Mesenchymal stem cell (in vitro differentiated cells and primary cell): ENCODE results near the gene SLC25A45.

ENCODE experiments used
- DNase-seq: peaks from one replicate; pipeline ENCODE4 v3.0.0-alpha.2; 2013
- H2AFZ ChIP-seq: one replicate; pipeline ENCODE4 v1.6.1; 2013; ENCODE audit warnings: low read depth, mild to moderate bottlenecking, control low read depth, inconsistent platforms, low read length, moderate library complexity
- H2AK5ac ChIP-seq: 2 replicates; pipeline ENCODE4 v1.6.1; 2013; ENCODE audit warnings: low read length, moderate library complexity, mild to moderate bottlenecking, inconsistent platforms; ENCODE audit not compliant: severe bottlenecking
- H2BK120ac ChIP-seq: one replicate; pipeline ENCODE4 v1.6.1; 2013; ENCODE audit warnings: low read depth, mild to moderate bottlenecking, inconsistent platforms, low read length, moderate library complexity
- H2BK12ac ChIP-seq, 2 experiments: one replicate each; pipeline ENCODE4 v1.6.1; 2013; ENCODE audit warnings: inconsistent platforms in 2 of 2, low read length in 2 of 2, mild to moderate bottlenecking in 2 of 2, moderate library complexity in 2 of 2, control low read depth in 1 of 2
- H2BK15ac ChIP-seq: one replicate; pipeline ENCODE4 v1.6.1; 2013; ENCODE audit warnings: mild to moderate bottlenecking, low read depth, inconsistent platforms; ENCODE audit not compliant: poor library complexity, severe bottlenecking
- H2BK5ac ChIP-seq: 2 replicates; pipeline ENCODE4 v1.6.1; 2013; ENCODE audit warnings: low read depth, mild to moderate bottlenecking, low read length, control low read depth, inconsistent platforms; ENCODE audit not compliant: poor library complexity, severe bottlenecking
- H3K14ac ChIP-seq, 2 experiments: one replicate each; pipeline ENCODE4 v1.6.1; 2013; ENCODE audit warnings: inconsistent platforms in 2 of 2, low read length in 2 of 2, control low read depth in 1 of 2, mild to moderate bottlenecking in 1 of 2, moderate library complexity in 1 of 2
- H3K18ac ChIP-seq, 2 experiments: one replicate each; pipeline ENCODE4 v1.6.1; 2013; ENCODE audit warnings: inconsistent platforms in 2 of 2, low read length in 2 of 2, control low read depth in 1 of 2, low read depth in 1 of 2, mild to moderate bottlenecking in 1 of 2
- H3K23ac ChIP-seq, 2 experiments: one replicate each; pipeline ENCODE4 v1.6.1; 2013; ENCODE audit warnings: inconsistent platforms in 2 of 2, low read length in 2 of 2, mild to moderate bottlenecking in 2 of 2, moderate library complexity in 2 of 2, control low read depth in 1 of 2
- H3K27ac ChIP-seq: 2 replicates; pipeline ENCODE4 v1.5.1; 2013; ENCODE audit warnings: mild to moderate bottlenecking, moderate library complexity, low read length, control low read depth, inconsistent platforms; ENCODE audit not compliant: poor library complexity, severe bottlenecking
- H3K27me3 ChIP-seq, 2 experiments: 2 replicates each; pipeline versions ENCODE4 v1.6.1 to v1.7.0; 2013; ENCODE audit warnings: low read length in 2 of 2, mild to moderate bottlenecking in 2 of 2, moderate library complexity in 2 of 2, control low read depth in 1 of 2, inconsistent platforms in 1 of 2; ENCODE audit not compliant: control insufficient read depth in 1 of 2, insufficient read depth in 1 of 2
- H3K36me3 ChIP-seq, 2 experiments: 2 replicates each; pipeline versions ENCODE4 v1.6.1 to v1.7.0; 2013; ENCODE audit warnings: low read length in 2 of 2, control low read depth in 1 of 2, inconsistent platforms in 1 of 2, low read depth in 1 of 2, mild to moderate bottlenecking in 1 of 2; ENCODE audit not compliant: insufficient read depth in 2 of 2, control insufficient read depth in 1 of 2
- H3K4ac ChIP-seq, 2 experiments: one replicate each; pipeline ENCODE4 v1.6.1; 2013; ENCODE audit warnings: inconsistent platforms in 2 of 2, low read length in 2 of 2, mild to moderate bottlenecking in 2 of 2, moderate library complexity in 2 of 2, control low read depth in 1 of 2, low read depth in 1 of 2
- H3K4me1 ChIP-seq: 2 replicates; pipeline ENCODE4 v1.6.1; 2013; ENCODE audit warnings: low read depth, low read length, control low read depth; ENCODE audit not compliant: control insufficient read depth, insufficient read depth
- H3K4me2 ChIP-seq: 2 replicates; pipeline ENCODE4 v1.6.1; 2013; ENCODE audit warnings: low read length, mild to moderate bottlenecking, inconsistent platforms; ENCODE audit not compliant: poor library complexity, severe bottlenecking
- H3K4me3 ChIP-seq, 2 experiments: 2 replicates each; pipeline versions ENCODE4 v1.5.1 to v1.7.0; 2013; ENCODE audit warnings: low read length in 2 of 2, mild to moderate bottlenecking in 2 of 2, control low read depth in 1 of 2, low read depth in 1 of 2; ENCODE audit not compliant: insufficient read depth in 1 of 2
- H3K79me1 ChIP-seq: replicated peaks from 2 replicates; pipeline ENCODE4 v1.6.1; 2013; ENCODE audit warnings: mild to moderate bottlenecking, control low read depth, low read length, inconsistent platforms; ENCODE audit not compliant: poor library complexity, severe bottlenecking
- H3K9ac ChIP-seq: 2 replicates; pipeline ENCODE4 v1.7.0; 2013; ENCODE audit warnings: mild to moderate bottlenecking, low read length, moderate library complexity
- H3K9me3 ChIP-seq: 2 replicates; pipeline ENCODE4 v1.7.0; 2013; ENCODE audit warnings: mild to moderate bottlenecking, low read length; ENCODE audit not compliant: control insufficient read depth
- H4K8ac ChIP-seq: one replicate; pipeline ENCODE4 v1.6.1; 2013; ENCODE audit warnings: inconsistent platforms, mild to moderate bottlenecking, low read length, moderate library complexity
- H4K91ac ChIP-seq: one replicate; pipeline ENCODE4 v1.6.1; 2013; ENCODE audit warnings: mild to moderate bottlenecking, low read length, inconsistent platforms
- WGBS: methylation state at CpG from one replicate; pipeline ENCODE4 v1.1.7; 2013; ENCODE audit warnings: mixed read lengths; 5-methylcytosine and 5-hydroxymethylcytosine counted together

The SLC25A45 gene

DNA sequence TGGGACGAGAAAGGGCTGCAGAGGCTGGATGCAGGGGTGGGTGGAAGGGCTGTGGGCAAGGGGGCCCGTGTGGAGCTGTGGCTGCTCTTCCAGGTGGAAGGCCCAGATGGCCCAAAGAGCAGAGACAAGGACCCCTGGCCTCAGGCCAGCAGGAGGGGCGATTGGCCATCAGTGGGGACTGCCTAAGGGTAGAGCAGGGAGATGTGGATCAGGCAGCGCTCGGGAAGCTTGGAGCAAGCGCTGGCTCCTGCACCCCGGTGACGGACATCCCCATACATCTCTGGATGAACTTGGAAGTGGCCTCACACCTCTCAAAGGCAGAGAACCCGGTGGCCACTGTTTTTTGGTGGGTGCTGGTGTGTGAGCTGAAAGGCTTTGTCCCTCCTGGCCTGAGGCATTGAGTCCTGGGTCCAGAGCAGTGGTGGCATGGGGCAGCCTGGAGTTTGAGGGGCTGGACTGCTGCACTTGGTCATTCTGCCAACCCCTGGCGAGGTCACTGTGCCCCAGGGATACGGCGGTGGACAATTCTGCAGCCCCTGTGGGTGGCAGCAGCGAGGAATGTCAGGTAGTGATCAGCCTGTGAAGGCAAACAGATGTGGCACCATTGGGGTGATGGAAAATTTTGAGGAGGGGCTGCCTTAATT, 9.9 kb upstream of the SLC25A45 start:
- Histone ChIP-seq H3K23ac (no peak overlapping the region), H3K14ac (no peak overlapping the region), H3K9ac (no peak overlapping the region), H4K91ac (peak overlapping the region; percentile 71), H2BK120ac (no peak overlapping the region), H3K4me2 (no peak overlapping the region), H2AK5ac (no peak overlapping the region), H2BK12ac (peak overlapping the region in 1 of 2 experiments; percentile 38), H4K8ac (peak overlapping the region; percentile 55), H2BK5ac (no peak overlapping the region), H3K27ac (no peak overlapping the region), H3K9me3 (no peaks in the 10 kb centered on the region), H2AFZ (no peak overlapping the region), H3K36me3 (peaks cover 66 to 69% of the 10 kb centered on the region in 2 experiments), H3K27me3 (no peaks in the 10 kb centered on the region), H2BK15ac (peak overlapping the region; percentile 34), H3K4me1 (peaks cover 44% of the 10 kb centered on the region), H3K79me1 (peaks cover 59% of the 10 kb centered on the region), H3K4me3 (no peak overlapping the region), H3K4ac (no peak overlapping the region), H3K18ac (no peak overlapping the region)
- 91% methylated on average over 13 of the region's 13 CpGs for WGBS
- DNase-seq = no peak

DNA sequence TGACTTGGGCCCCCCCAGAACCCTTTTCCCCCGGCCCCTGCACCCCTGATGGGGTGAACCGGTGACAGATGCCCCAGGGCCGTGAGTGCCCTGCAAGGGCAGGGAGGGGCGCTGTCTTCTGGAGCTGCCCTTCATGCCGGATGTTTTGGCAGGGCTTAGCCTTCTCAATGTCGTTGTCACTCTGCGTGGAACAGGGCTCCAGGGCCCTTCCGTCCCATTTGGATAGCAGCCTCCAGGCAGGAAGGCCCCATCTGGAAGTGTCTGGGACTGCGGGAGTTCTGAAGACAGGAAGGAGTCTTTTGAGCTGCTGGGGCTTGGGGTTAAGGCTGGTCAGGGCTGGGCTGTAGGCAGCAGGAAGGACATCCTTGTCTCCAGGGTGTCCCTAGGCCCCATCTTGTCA, 8.6 kb upstream of the SLC25A45 start:
- H2BK12ac ChIP-seq = peak overlapping the region in 1 of 2 experiments; percentile 86
- no peak overlapping the region for H2AFZ ChIP-seq
- no peak overlapping the region for H3K23ac ChIP-seq
- H3K79me1 ChIP-seq = peaks cover 56% of the 10 kb centered on the region
- peak overlapping the region in 1 of 2 experiments; percentile 62 for H3K4me3 ChIP-seq
- H2BK15ac ChIP-seq = no peak overlapping the region
- peak overlapping the region; percentile 67 to 87 for H3K18ac ChIP-seq
- no peak overlapping the region for H3K14ac ChIP-seq
- peak overlapping the region; percentile 81 for H4K8ac ChIP-seq
- H2BK120ac ChIP-seq = peak overlapping the region; percentile 86
- peak overlapping the region; percentile 71 to 74 for H3K4ac ChIP-seq
- H3K4me1 ChIP-seq = peaks cover 49% of the 10 kb centered on the region
- peak overlapping the region; percentile 87 for H4K91ac ChIP-seq
- H3K9me3 ChIP-seq = no peaks in the 10 kb centered on the region
- peak overlapping the region; percentile 64 for H3K9ac ChIP-seq
- H2BK5ac ChIP-seq = no peak overlapping the region
- peak overlapping the region; percentile 33 for H2AK5ac ChIP-seq
- peaks cover 53 to 56% of the 10 kb centered on the region in 2 experiments for H3K36me3 ChIP-seq
- H3K27me3 ChIP-seq = no peaks in the 10 kb centered on the region
- DNase-seq = peak; percentile 67
- 41% methylated on average over 9 of the region's 9 CpGs for WGBS
- peak overlapping the region; percentile 62 for H3K4me2 ChIP-seq
- H3K27ac ChIP-seq = peak overlapping the region; percentile 65

GRCh38 chr11:65390099-65390941, 7.9 kb upstream of the SLC25A45 start:
- Histone ChIP-seq H3K23ac (no peak overlapping the region), H4K91ac (peak overlapping the region; percentile 79), H3K9me3 (no peaks in the 10 kb centered on the region), H4K8ac (peak overlapping the region; percentile 81), H3K18ac (peak overlapping the region; percentile 67 to 87), H3K14ac (no peak overlapping the region), H2BK120ac (peak overlapping the region; percentile 86), H2BK5ac (no peak overlapping the region), H3K4ac (peak overlapping the region; percentile 71 to 74), H2AFZ (no peak overlapping the region), H3K4me2 (peak overlapping the region; percentile 62), H3K4me3 (peak overlapping the region in 1 of 2 experiments; percentile 68), H3K9ac (peak overlapping the region; percentile 64), H3K79me1 (peaks cover 51% of the 10 kb centered on the region), H3K4me1 (peaks cover 51% of the 10 kb centered on the region), H2BK12ac (peak overlapping the region; percentile 79 to 86), H2AK5ac (peak overlapping the region; percentile 84), H3K27ac (peak overlapping the region; percentile 65), H3K36me3 (peaks cover 46 to 49% of the 10 kb centered on the region in 2 experiments), H2BK15ac (peak overlapping the region; percentile 74), H3K27me3 (no peaks in the 10 kb centered on the region)
- 61% methylated on average over 20 of the region's 21 CpGs for WGBS
- DNase-seq = peak; percentile 24
